H1 (cell line): Measurements from ENCODE around the gene STH. TPM values are rescaled to one million over a fixed set of nuclear protein-coding genes. Genes with fewer than 3 reads are reported as not detected.

ENCODE experiments used
- BCL11A ChIP-seq, 2 experiments: IDR thresholded peaks; one replicate each; pipeline ENCODE4 v1.6.1; 2011; ENCODE audit warnings: low read depth in 2 of 2, low read length in 2 of 2, mild to moderate bottlenecking in 2 of 2
- BRCA1 ChIP-seq: IDR thresholded peaks from 2 replicates; pipeline ENCODE4 v1.6.1; 2012; ENCODE audit warnings: low read depth, low read length, improper control_type of control experiment
- CBX8 ChIP-seq: fragments of 300-800, 300-1000 bp; sonication (generic); IDR thresholded peaks from 2 replicates; pipeline ENCODE4 v1.7.1; 2016; ENCODE audit warnings: low read depth, low read length, borderline replicate concordance
- KDM4A ChIP-seq: IDR thresholded peaks from one replicate; pipeline ENCODE4 v1.7.1; 2012; ENCODE audit warnings: low read depth, mild to moderate bottlenecking, moderate library complexity, low read length, inconsistent platforms; ENCODE audit not compliant: severe bottlenecking
- MAFK ChIP-seq: IDR thresholded peaks from 2 replicates; pipeline ENCODE4 v1.6.1; 2012; ENCODE audit warnings: low read depth, mild to moderate bottlenecking, improper control_type of control experiment, low read length
- POLR2A ChIP-seq, 2 experiments: IDR thresholded peaks; 1 replicate in 1 of 2; 2 replicates in 1 of 2; pipeline ENCODE4 v1.6.1; 2011; ENCODE audit warnings: low read depth in 2 of 2, low read length in 2 of 2, mild to moderate bottlenecking in 2 of 2; ENCODE audit errors: control extremely low read depth in 1 of 2
- RBBP5 ChIP-seq: IDR thresholded peaks from 2 replicates; pipeline ENCODE4 v1.7.1; 2012; ENCODE audit warnings: low read depth, mild to moderate bottlenecking, inconsistent platforms, low read length, moderate library complexity, borderline replicate concordance
- SIN3A ChIP-seq, 2 experiments: IDR thresholded peaks in 1 of 2; conservative IDR thresholded peaks in 1 of 2; 2 replicates each; pipeline ENCODE4 v1.6.1; 2011 to 2012; ENCODE audit warnings: low read length in 2 of 2, improper control_type of control experiment in 1 of 2, low read depth in 1 of 2, mild to moderate bottlenecking in 1 of 2
- polyA plus RNA-seq, 7 experiments: library from polyadenylated mRNA; depleted of rRNA in 3 of 7; stranded (reverse) in 5 of 7; unstranded in 2 of 7; fragments of >200 nt in 5 of 7; fragments of 200-250 nt in 2 of 7; gene quantifications; 1 replicate in 5 of 7; 2 replicates in 1 of 7; 4 replicates in 1 of 7; pipeline versions ENCODE4 v1.2.1 to v1.2.3, GENCODE V29; 2011 to 2013; ENCODE audit warnings: missing spikeins in 2 of 7, mixed read lengths in 2 of 7
- total RNA-seq: library from RNA; stranded (reverse); fragmentation: NEBNext Ultra II Directional; extraction: Animal tissue kit (Norgen Biotek cat#: 25700); gene quantifications from 2 replicates; pipeline ENCODE4 v1.2.1, GENCODE V29; 2021

STH gene
- total and polyA plus RNA-seq, 2 of the 8 experiments (the other 6 are each of a cell fraction or from before 2014, with no cell fraction given) = not detected

- TF ChIP-seq SIN3A (conservative IDR thresholded peaks at IDR 0.05 in 1 of 2, IDR thresholded peaks at IDR 0.05 in 1 of 2; ENCODE audit: low read depth in 1 of 2, low read length in 2 of 2) = no peak
- TF ChIP-seq MAFK = no peak
- no peak for TF ChIP-seq BCL11A (IDR thresholded peaks at IDR 0.05; ENCODE audit: low read depth in 2 of 2, low read length in 2 of 2)
- TF ChIP-seq KDM4A = no peak
- TF ChIP-seq CBX8 = no peak
- no peak for TF ChIP-seq POLR2A (IDR thresholded peaks at IDR 0.05; ENCODE audit: control extremely low read depth in 1 of 2, low read depth in 2 of 2, low read length in 2 of 2)
- no peak for TF ChIP-seq RBBP5
- no peak for TF ChIP-seq BRCA1
Observed at GRCh38 chr17:45997166-45997565, 1.9 kb upstream of the STH start (continued).
